ENCODE measurements around the gene CNOT10.
"Not testable (repeated sequence)": the region's sequence is repeated elsewhere in the genome, so short reads cannot be mapped to it uniquely, and the experiment has no call there.

Gene CNOT10, protein sequence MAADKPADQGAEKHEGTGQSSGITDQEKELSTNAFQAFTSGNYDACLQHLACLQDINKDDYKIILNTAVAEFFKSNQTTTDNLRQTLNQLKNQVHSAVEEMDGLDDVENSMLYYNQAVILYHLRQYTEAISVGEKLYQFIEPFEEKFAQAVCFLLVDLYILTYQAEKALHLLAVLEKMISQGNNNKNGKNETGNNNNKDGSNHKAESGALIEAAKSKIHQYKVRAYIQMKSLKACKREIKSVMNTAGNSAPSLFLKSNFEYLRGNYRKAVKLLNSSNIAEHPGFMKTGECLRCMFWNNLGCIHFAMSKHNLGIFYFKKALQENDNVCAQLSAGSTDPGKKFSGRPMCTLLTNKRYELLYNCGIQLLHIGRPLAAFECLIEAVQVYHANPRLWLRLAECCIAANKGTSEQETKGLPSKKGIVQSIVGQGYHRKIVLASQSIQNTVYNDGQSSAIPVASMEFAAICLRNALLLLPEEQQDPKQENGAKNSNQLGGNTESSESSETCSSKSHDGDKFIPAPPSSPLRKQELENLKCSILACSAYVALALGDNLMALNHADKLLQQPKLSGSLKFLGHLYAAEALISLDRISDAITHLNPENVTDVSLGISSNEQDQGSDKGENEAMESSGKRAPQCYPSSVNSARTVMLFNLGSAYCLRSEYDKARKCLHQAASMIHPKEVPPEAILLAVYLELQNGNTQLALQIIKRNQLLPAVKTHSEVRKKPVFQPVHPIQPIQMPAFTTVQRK

DNA sequence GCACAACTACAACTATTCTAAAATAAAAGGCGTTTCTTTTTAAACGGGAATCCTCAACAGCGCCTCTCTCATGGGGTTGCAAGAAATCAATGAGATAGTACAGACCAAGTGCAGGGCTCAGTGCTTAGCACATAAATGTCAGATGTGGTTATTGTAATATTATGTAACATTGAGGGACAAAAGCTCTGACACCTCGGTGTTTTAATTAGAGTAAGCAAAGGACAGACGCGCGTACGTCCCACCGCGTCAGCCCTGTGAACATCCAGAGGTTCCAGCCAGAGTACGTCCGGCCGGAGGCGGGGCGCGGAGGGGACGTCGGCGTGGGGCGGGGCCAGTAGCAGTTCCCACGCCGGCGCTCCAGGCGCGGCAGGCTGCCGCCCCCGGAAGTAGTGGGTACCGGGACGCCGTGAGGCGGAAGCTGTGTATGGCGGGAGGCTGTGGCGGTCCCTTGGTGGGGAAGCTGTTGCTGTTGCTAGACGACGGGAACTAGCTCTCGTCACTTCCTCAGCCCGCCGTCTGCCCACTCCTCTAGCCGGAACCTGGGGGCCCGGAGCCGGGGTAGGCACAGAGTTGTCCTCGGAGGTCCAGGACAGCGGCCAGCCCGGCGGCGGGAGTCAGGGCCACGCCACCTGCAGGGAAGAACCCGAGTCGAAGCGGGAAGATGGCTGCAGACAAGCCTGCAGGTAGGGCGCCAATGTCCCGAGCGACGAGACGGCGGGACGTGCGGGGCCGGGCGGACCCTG lies at the start of gene CNOT10:
Gene CNOT10, plus strand, starts transcription at position 389 of the 743 bp plus-strand sequence. Its CDS starts 273 bp downstream, at position 662.
- peak; percentile 81 to 93 (median 90) for DNase-seq (ENCODE audit: low read depth in 4 of 4, low spot score in 1 of 4)

DNA sequence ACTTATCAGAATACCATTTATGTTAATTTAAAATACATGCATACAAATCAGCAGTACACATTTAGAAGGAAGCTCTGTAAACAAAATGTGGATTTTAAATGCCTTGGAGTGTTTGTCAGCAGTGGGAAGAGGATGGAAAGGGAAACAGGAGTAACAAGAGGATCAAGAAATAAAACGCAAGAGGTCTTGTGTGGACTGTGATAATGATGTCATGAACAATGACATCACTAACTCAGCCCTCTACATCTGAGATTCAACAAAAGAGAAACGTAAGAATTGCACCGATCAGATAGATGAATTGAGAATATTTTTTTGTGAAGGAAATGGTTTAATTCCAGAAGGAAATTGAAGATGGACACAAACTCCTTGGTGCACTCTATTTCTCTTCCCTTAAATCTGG lies 44.0 kb upstream of the CNOT10 start:
- no peak for DNase-seq (ENCODE audit: low read depth in 4 of 4, low spot score in 1 of 4)

DNA sequence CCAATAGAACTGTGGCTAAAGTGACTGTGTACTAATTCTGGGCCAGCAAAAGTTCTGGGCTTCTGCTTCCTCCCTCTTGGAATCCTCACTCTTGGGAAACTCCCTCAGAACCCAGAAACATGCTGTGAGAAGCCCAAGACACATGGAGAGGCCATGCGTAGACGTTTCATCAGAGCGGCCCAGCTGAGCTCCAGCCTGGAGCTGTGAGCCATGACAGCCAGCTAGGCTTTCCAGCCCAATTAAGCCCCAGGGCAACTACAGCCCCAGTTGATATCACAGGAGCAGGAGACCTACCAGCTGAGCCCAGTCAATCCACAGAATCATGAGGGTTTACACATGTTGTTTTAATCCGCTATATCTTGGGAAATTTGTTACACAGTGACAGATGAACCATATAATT lies 43.6 kb upstream of the CNOT10 start:
- no peak for DNase-seq (ENCODE audit: low read depth in 4 of 4, low spot score in 1 of 4)

DNA sequence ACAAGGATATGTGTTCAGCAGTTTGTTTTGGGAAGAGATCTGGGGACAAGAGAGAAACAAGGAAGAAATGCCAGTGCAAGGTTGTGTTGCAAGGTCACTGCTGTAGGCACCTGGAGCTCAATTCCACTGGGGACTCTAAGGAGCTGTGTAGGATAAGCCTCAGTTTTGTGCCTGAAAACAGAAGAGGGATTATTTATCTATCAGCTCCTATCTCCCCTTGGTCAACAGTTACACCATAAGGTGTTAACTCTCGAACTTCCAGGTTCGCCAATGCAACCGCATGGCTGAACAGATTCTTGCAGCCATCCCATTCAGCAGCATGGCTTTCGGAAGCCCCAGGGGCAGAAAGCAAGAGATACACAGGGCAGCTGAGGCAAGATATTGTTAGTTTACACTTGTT lies 41.6 kb upstream of the CNOT10 start:
- no peak for DNase-seq (ENCODE audit: low read depth in 4 of 4, low spot score in 1 of 4)

DNA sequence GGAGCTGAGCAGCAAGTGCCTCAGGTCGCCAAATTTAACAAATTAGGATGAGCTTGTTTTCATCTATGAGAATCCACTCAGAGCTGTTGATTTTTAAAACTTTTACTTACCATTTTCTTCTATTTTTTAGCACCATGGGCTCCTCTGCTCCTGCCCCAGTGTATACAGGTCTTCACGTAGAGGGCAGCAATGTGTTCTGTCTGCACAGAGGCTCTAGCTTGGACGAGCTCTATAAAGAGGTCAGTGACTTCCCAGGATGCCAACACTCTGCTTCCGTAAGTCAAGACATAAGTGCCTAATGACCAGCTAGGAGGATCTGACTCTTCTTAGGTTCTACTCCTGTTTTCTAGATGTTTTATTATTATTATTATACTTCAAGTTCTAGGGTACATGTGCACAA lies 41.2 kb upstream of the CNOT10 start:
- no peak for DNase-seq (ENCODE audit: low read depth in 4 of 4, low spot score in 1 of 4)

DNA sequence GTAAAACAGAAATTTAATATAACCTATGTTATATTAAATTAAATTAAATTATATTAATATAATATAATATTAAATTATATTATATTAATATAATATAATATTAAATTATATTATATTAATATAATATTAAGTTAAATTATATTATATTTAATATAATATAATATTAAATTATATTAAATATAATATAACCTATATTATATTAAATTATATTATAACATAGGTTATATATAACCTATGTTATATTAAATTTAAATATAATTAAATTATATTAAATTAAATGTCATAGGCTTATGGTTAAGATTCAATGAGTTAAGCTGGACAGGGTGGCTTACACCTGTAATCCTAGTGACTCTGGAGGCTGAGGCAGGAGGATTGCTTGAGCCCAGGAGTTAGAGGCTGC lies 40.6 kb upstream of the CNOT10 start:
- DNase-seq (ENCODE audit: low read depth in 4 of 4, low spot score in 1 of 4): no peak

DNA sequence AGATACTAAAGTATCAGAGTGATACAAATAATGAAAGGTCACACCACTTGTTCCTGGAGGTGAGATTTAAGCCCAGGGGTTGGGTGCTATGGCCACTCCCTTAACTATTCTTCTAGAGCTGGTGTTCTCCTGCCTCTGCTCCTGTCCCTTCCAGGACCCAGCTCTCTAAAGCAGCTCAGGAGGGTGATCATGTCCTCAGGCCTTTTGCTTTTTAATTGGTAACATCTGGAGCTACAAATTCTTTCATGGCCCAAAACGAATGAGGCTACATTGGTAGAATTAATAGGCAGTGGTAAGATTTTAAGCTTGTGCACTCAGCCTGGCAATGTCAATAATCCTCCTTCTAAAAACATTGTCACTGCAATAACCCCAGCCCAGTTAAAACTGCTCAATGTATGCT lies 38.2 kb upstream of the CNOT10 start:
- DNase-seq (ENCODE audit: low read depth in 4 of 4, low spot score in 1 of 4): no peak

DNA sequence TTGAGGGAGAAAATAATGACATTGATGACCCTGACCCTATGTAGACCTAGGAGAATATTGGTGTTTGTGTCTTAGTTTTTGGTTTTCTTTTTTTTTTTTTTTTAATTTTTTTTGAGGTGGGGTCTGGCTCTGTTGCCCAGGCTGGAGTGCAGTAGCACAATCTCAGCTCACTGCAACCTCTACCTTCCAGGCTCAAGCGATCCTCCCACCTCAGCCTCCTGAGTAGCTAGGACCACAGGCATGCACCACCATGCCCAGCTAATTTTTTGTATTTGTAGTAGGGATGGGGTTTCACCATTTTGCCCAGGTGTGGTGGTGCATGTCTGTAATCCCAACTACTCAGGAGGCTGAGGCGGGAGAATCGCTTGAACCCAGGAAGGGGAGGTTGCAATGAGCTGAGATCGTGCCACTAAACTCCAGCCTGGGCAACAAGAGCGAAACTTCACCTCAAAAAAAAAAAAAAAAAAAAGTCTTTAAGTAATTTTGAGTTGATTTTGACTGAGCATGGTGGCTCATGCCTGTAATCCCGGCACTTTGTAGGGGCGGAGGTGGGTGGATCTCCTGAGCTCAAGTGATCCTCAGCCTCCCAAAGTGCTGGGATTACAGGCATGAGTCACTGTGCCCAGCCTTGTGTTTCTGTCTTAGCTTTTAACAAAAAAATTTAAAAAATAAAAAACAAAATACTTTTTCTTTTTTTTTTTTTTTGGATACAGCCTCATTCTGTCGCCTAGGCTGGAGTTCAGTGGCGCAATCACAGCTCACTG lies 32.5 kb upstream of the CNOT10 start:
- not testable (repeated sequence) for DNase-seq (ENCODE audit: low read depth in 4 of 4, low spot score in 1 of 4)

DNA sequence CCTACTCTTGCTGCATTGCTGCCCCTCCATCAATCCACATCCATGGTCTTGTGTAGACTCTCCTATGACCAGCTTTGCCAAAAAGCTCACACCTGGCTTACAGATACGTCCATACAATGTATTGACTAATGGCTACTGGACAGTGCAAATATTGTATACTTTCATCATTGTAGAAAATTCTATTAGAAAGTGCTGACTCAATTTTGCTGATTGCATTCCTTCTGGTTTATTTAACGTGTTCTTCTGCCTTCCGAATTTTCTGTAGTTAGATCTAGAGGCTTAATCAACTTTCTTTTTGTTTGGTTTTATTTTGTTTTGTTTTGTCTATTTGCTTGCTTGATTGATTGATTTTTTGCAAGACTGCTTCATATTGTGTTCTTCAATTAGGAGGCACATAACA lies 29.8 kb upstream of the CNOT10 start:
- no peak for DNase-seq (ENCODE audit: low read depth in 4 of 4, low spot score in 1 of 4)

DNA sequence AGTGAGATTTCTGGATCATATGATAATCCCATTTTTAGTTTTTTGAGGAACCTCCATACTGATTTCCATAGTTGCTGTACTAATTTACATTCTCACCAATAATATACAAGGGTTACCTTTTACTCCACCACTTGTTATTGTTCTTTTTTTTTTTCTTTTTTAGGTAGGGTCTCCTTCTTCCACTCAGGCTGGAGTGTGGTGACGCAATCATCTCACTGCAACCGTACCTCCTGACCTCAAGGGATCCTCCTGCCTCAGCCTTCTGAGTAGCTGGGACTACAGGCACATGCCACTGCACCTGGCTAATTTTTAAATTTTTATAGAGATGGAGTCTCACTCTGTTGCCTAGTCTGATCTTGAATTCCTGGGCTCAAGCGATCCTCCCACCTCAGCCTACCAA lies 24.4 kb upstream of the CNOT10 start:
- no peak for DNase-seq (ENCODE audit: low read depth in 4 of 4, low spot score in 1 of 4)

DNA sequence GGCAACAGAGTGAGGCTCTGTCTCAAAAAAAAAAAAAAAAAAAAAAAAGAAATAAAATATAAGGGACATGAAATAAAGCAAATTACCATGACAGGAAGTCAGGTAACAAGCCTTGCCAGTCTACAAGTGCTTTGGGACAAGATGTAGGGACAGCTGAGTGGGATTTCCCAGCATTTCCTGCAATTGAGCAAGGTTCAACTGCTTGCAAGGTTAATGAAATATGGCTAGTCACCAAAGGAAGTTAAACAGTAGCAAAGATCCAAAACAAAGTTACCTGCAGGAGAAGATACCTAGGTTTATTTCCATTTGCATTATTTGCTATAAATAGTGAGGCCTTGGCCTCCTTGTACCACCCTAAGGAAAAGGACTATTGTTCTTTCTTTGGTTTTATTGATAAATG lies 22.3 kb upstream of the CNOT10 start:
- no peak for DNase-seq (ENCODE audit: low read depth in 4 of 4, low spot score in 1 of 4)

DNA sequence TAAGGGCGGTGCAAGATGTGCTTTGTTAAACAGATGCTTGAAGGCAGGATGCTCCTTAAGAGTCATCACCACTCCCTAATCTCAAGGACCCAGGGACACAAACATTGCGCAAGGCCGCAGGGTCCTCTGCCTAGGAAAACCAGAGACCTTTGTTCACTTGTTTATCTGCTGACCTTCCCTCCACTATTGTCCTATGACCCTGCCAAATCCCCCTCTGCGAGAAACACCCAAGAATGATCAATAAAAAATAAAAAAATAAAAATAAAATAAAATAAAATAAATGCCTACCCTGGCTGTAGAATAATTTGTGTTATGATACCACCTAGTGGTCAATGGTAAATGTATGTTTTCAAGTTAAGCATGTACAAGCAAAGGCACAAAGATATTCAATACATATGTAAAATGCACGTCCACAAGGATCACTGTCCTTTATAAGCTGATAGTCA lies 20.3 kb upstream of the CNOT10 start:
- DNase-seq (ENCODE audit: low read depth in 4 of 4, low spot score in 1 of 4): not testable (repeated sequence)

DNA sequence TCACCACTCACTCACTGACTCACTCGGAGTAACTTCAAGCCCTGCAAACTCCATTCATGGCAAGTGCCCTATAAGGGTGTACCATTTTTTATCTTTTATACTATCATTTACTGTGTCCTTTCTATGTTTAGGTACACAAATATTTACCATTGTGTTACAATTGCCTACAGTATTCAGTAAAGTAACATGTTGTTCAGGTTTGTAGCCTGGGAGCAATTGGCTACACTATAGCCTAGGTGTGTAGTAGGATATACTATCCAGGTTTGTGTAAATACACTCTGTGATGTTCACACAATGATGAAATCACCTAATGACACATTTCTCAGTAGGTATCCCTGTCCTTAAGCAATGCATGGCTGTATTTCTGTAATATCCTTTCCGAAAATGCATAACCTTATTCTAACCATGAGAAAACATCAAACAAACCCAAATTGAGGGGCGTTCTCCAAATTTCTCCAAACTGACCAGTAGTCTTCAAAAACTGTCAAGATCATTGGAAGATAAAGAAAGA lies 17.9 kb upstream of the CNOT10 start:
- no peak for DNase-seq (ENCODE audit: low read depth in 4 of 4, low spot score in 1 of 4)

DNA sequence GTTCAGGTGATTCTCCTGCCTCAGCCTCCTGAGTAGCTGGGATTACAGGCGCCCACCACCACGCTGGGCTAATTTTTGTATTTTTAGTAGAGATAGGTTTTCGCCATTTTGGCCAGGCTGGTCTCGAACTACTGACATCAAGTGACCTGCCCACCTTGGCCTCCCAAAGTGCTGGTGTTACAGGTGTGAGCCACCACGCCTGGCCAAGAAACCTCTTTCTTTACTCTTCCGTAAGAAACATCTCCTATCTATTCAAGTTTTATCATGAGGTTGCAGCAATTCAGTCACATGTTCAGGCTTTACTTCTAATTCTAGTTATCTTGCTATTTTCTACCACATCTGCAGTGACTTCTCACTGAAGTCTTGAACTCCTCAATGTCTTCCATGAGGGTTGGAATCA lies 15.8 kb upstream of the CNOT10 start:
- not testable (repeated sequence) for DNase-seq (ENCODE audit: low read depth in 4 of 4, low spot score in 1 of 4)

DNA sequence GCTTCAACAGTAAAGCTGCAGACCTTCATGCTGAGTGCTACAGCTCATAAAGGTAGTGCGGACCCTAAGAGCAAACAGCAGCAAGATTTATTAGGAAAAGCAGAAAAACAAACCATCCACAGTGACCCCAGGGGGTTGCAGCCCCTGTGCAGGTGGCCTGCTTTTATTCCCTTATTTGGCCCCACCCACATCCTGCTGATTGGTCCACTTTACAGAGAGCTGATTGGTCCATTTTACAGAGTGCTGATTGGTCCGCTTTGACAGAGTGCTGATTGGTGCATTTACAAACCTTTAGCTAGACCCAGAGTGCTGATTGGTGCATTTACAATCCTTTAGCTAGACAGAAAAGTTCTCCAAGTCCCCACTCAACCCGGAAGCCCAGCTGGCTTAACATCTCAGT lies 11.3 kb upstream of the CNOT10 start:
- not testable (repeated sequence) for DNase-seq (ENCODE audit: low read depth in 4 of 4, low spot score in 1 of 4)

DNA sequence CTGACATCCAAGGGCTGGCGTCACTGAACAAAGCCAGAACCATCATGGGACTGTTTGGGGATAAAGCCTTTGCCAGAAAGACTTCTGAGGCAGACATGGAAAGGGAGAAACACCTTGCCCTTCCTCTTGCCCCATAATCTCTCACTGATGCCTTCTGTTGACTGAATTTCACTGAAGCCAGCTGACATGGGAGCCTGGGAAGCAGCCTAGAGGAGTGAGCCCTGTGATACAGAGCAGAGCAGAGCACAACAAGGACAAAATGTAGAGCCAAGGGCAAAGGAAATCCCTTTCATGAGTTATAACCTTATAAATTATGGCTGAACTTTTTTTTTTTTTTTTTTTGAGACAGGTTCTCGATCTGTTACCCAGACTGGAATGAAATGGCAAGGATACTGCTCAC lies 9.8 kb upstream of the CNOT10 start:
- DNase-seq (ENCODE audit: low read depth in 4 of 4, low spot score in 1 of 4): no peak

DNA sequence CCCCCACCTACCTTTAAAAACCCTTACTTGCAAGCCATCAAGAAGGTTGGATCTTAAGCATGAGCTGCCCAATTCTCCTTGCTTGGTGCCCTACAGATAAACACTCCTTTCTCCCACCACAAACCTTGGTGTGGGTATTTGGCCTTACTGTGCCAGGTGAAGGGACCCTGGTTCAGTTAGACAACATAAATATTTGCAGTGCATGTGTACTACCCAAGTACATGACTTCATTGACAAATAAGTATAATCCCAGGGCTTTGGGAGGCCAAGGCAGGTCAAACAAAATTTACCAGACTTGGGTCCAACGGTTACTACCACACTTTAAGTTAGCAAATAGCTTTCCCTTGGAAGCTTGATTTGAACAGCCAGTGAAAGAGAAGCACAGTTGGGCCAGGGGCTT lies 9.3 kb upstream of the CNOT10 start:
- DNase-seq (ENCODE audit: low read depth in 4 of 4, low spot score in 1 of 4): no peak

DNA sequence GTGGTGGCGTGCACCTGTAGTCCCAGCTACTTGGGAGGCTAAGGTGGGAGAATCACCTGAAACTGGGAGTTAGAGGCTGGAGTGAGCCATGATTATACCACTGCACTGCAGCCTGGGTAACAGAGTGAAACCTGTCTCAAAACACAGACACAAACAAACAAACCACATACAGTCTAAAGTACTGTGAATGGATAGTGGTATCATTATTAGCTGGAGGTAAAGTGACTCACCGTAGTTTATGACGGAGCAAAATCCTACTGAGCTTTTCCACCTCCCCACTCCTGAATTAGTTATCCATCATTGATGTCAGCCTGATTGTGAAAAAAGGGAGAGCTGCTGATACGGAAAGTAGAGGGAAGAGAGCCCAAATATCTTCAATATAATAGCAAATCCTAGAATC lies 3.2 kb upstream of the CNOT10 start:
- no peak for DNase-seq (ENCODE audit: low read depth in 4 of 4, low spot score in 1 of 4)

DNA sequence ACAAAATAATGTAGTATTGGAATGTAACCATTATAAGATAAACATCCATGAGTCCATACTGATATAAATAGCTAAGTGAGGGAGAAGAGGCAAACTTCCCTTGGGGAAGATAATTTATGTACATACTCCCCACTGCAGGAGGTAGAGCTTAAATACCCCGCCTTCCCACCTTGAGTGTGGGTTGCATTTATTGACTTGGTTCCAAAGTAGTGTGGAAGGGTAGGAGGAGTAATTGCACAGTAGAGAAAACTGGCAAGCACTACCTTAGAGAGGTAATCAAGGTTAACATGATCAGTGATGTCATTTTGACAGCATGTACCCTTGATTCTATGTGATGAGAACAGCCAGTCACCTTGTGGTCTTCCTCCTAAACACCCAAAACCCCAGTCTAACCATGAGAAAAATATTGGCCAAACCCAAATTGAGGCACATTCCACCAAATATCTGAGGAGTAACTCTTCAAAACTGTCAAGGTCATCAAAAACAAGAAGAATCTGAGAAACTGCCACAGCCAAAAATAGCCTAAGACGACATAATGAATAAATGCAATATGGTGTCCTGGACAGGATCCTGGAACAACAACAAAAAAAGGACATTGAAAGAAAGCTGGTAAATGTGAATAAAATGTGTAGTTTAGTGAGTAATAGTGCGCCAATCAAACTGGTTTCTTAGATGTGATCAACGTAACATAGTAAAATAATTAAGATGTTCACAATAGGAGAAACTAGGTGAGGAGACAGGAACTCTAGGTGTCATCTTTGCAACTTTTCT lies 774 bp upstream of the CNOT10 start:
- no peak for DNase-seq (ENCODE audit: low read depth in 4 of 4, low spot score in 1 of 4)

DNA sequence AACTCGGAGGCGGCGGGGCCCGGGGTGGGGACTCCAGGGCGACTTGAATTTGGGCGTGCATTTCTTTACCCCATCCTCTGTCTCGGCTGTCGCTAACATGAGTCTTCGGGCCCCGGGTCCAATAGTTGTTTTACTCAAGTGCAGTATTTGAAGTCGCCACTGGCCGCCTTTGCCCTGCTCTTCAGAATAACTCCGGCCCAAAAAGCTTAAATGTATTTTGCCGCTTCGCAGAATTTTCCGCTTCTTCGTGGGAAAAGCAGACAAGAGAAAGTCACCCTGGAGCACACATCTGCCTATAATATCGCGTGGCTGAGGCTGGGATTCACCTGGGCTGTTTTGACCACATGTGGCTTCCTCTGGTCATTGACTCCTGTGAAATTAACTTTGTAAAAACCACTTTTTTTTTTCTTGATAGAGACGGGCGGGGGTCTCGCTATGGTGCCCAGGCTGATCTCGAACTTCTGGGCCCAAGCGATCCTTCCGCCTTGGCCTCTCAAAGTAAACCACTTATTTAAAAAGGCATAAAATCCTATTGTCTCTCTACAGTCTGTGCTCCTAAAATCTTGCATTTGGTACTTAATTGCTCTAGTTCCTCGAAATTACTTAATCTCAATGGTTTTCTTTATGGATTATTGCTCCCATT lies 676 bp downstream of the CNOT10 start:
- DNase-seq (ENCODE audit: low read depth in 4 of 4, low spot score in 1 of 4): no peak

Measured in stimulated activated CD4-positive, alpha-beta T cell treated with anti-CD3 and anti-CD28 coated beads, Interleukin-1b, Interleukin-23, amount 100 ng/mL, for 24 hours (primary cell).